GM12878 (cell line): Measurements from ENCODE around the gene ELK3. TPM values are rescaled to one million over a fixed set of nuclear protein-coding genes. Genes with fewer than 3 reads are reported as not detected.
A peak's percentile ranks its signal among the peaks of the same experiment; 100 is the strongest.

ENCODE experiments used
- ATAC-seq: fragments of 200-7000 bp; cut with Tn5 transposase; 3 replicates; pipeline ENCODE4 v1.9.1; 2020; ENCODE audit warnings: mild to moderate bottlenecking, moderate library complexity
- BruUV-seq: library from RNA; stranded (reverse); fragments of 400-500 nt; replicated peaks from 2 replicates; lab custom pipeline; 2021; lab: Mats Ljungman, UMichigan
- CTCF ChIA-PET: fragments of 300-600 bp; sonication (Branson Sonifier 250); formaldehyde crosslinking; extraction: SDS; loops from one replicate; lab custom pipeline; 2021; ENCODE audit warnings: inconsistent platforms; lab: Yijun Ruan, JAX
- POLR2A ChIA-PET: fragments of 350-600 bp; formaldehyde crosslinking; extraction: SDS; loops from one replicate; lab custom pipeline; 2021; ENCODE audit warnings: inconsistent platforms; lab: Charles Lee
- RAD21 ChIA-PET: fragments of 300-600 bp; sonication (Branson Sonifier 250); formaldehyde crosslinking; loops from one replicate; lab custom pipeline; 2023; ENCODE audit warnings: antibody characterized with exemption; ENCODE audit not compliant: unreplicated experiment; lab: Charles Lee
- SMC1A ChIA-PET: fragments of 300-600 bp; sonication (Branson Sonifier 250); formaldehyde crosslinking; loops from one replicate; lab custom pipeline; 2023; ENCODE audit not compliant: unreplicated experiment, uncharacterized antibody; lab: Charles Lee
- DNase-seq: peaks from one replicate; pipeline ENCODE4 v3.0.0-alpha.2; 2011; ENCODE audit warnings: low read depth, low spot score
- FAIRE-seq: peaks from 3 replicates; lab custom pipeline; 2011; peaks lifted over from hg19 to GRCh38; lab: Jason Lieb, UNC
- H2AFZ ChIP-seq: 2 replicates; pipeline ENCODE4 v1.6.0; 2011; ENCODE audit warnings: low read depth, low read length, control low read depth; ENCODE audit not compliant: control insufficient read depth
- H3K27ac ChIP-seq: 2 replicates; pipeline ENCODE4 v1.5.1; 2011; ENCODE audit warnings: control low read depth; ENCODE audit not compliant: control insufficient read depth, insufficient read depth
- H3K27me3 ChIP-seq, 2 experiments: replicated peaks in 1 of 2; 2 replicates each; pipeline versions ENCODE4 v1.6.0 to v1.6.1; 2011; ENCODE audit warnings: low read length in 1 of 2; ENCODE audit not compliant: control insufficient read depth in 2 of 2, insufficient read depth in 2 of 2
- H3K36me3 ChIP-seq, 2 experiments: 2 replicates each; pipeline ENCODE4 v1.5.1; 2011; ENCODE audit warnings: low read length in 1 of 2; ENCODE audit not compliant: control insufficient read depth in 2 of 2, insufficient read depth in 2 of 2
- H3K4me1 ChIP-seq: 2 replicates; pipeline ENCODE4 v1.6.1; 2011; ENCODE audit warnings: mild to moderate bottlenecking, low read length, moderate library complexity, mixed read lengths; ENCODE audit not compliant: control insufficient read depth, insufficient read depth
- H3K4me2 ChIP-seq: 2 replicates; pipeline ENCODE4 v1.6.0; 2011; ENCODE audit warnings: control low read depth; ENCODE audit not compliant: control insufficient read depth, insufficient read depth
- H3K4me3 ChIP-seq: fragments of 200-600 bp; sonication (generic); 2 replicates; pipeline ENCODE4 v1.5.1; 2016
- H3K79me2 ChIP-seq: 2 replicates; pipeline ENCODE4 v1.6.0; 2011; ENCODE audit warnings: low read length; ENCODE audit not compliant: control insufficient read depth, insufficient read depth
- H3K9ac ChIP-seq: 2 replicates; pipeline ENCODE4 v1.8.0; 2011; ENCODE audit warnings: low read length, control low read depth, mixed read lengths; ENCODE audit not compliant: control insufficient read depth, insufficient read depth
- H3K9me3 ChIP-seq: replicated peaks from 3 replicates; pipeline ENCODE4 v1.5.1; 2011; ENCODE audit warnings: mild to moderate bottlenecking, low read length; ENCODE audit not compliant: control insufficient read depth, insufficient read depth
- H4K20me1 ChIP-seq: 2 replicates; pipeline ENCODE4 v1.6.0; 2011; ENCODE audit not compliant: control insufficient read depth, insufficient read depth
- BRCA1 ChIP-seq: IDR thresholded peaks from 2 replicates; pipeline ENCODE4 v1.6.1; 2011; ENCODE audit warnings: low read depth, low read length, improper control_type of control experiment
- CBFB ChIP-seq: IDR thresholded peaks from 2 replicates; pipeline ENCODE4 v1.6.1; 2016; ENCODE audit warnings: antibody characterized with exemption, low read depth
- CREB1 ChIP-seq: IDR thresholded peaks from 2 replicates; pipeline ENCODE4 v1.6.1; 2012; ENCODE audit warnings: low read depth, mild to moderate bottlenecking, inconsistent platforms
- DPF2 ChIP-seq: fragments of 450-650 bp; IDR thresholded peaks from 2 replicates; pipeline ENCODE4 v1.6.1; 2017; ENCODE audit warnings: mild to moderate bottlenecking
- FOS ChIP-seq: IDR thresholded peaks from 3 replicates; pipeline ENCODE4 v1.6.1; 2011; ENCODE audit warnings: borderline replicate concordance; ENCODE audit not compliant: insufficient read length; ENCODE audit errors: extremely low read depth
- IKZF1 ChIP-seq: fragments of 450-650 bp; conservative IDR thresholded peaks from 2 replicates; pipeline ENCODE4 v1.6.1; 2017; ENCODE audit warnings: antibody characterized with exemption, mild to moderate bottlenecking
- NR2F1 ChIP-seq: fragments of 450-650 bp; conservative IDR thresholded peaks from 2 replicates; pipeline ENCODE4 v1.6.1; 2017; ENCODE audit warnings: mild to moderate bottlenecking
- PAX8 ChIP-seq: fragments of 450-650 bp; IDR thresholded peaks from 2 replicates; pipeline ENCODE4 v1.6.1; 2017; ENCODE audit warnings: mild to moderate bottlenecking, moderate library complexity
- POU2F2 ChIP-seq: IDR thresholded peaks from 3 replicates; pipeline ENCODE4 v1.6.1; 2011; ENCODE audit warnings: low read depth, mild to moderate bottlenecking, low read length, borderline replicate concordance
- RB1 ChIP-seq: fragments of 450-650 bp; formaldehyde crosslinking; IDR thresholded peaks from 2 replicates; pipeline ENCODE4 v1.6.1; 2017; ENCODE audit warnings: mild to moderate bottlenecking, borderline replicate concordance
- SMC3 ChIP-seq: IDR thresholded peaks from 2 replicates; pipeline ENCODE4 v1.6.1; 2011; ENCODE audit warnings: low read length, improper control_type of control experiment, borderline replicate concordance
- SP1 ChIP-seq: IDR thresholded peaks from one replicate; pipeline ENCODE4 v1.6.1; 2011; ENCODE audit warnings: low read depth, low read length
- TAF1 ChIP-seq: IDR thresholded peaks from 2 replicates; pipeline ENCODE4 v1.6.1; 2011; ENCODE audit warnings: mild to moderate bottlenecking, low read depth, low read length, borderline replicate concordance
- TCF7 ChIP-seq: IDR thresholded peaks from 2 replicates; pipeline ENCODE4 v1.6.1; 2014; ENCODE audit warnings: antibody characterized with exemption, borderline replicate concordance
- WGBS: methylation state at CpG from one replicate; pipeline ENCODE4 v1.1.6; 2016; ENCODE audit warnings: low lambda C conversion rate; ENCODE audit not compliant: insufficient replicate concordance, insufficient coverage; ENCODE audit errors: missing lambda C conversion rate; 5-methylcytosine and 5-hydroxymethylcytosine counted together
- in situ Hi-C: fragments of 300-500 bp; cut with MboI; formaldehyde crosslinking; loops from 9 replicates; pipeline ENCODE4 v1.14.3; 2018; ENCODE audit warnings: mixed read lengths
- intact Hi-C: fragments of 100-400 bp; cut with micrococcal nuclease; formaldehyde crosslinking; loops from one replicate; pipeline ENCODE4 v1.14.2; 2022; ENCODE audit not compliant: unreplicated experiment
- polyA plus RNA-seq, 11 experiments: library from polyadenylated mRNA; depleted of rRNA in 4 of 11; unstranded in 6 of 11; stranded (reverse) in 5 of 11; fragments of >200 nt; fragmentation: Nextera tagmentation in 4 of 11; fragmentation: Illumina TruSeq in 1 of 11; extraction: Ambion mirVana in 4 of 11; extraction: Trizol in 1 of 11; gene quantifications; 1 replicate in 1 of 11; 2 replicates in 10 of 11; pipeline versions ENCODE4 v1.2.1 to v1.2.3, GENCODE V29; 2011 to 2016; ENCODE audit warnings: inconsistent platforms in 2 of 11, missing spikeins in 2 of 11, low read depth in 1 of 11
- total RNA-seq, 4 experiments: library from RNA; depleted of rRNA in 3 of 4; stranded (reverse); fragments of >200 nt in 3 of 4; fragmentation: Illumina TruSeq in 1 of 4; extraction: Trizol in 1 of 4; gene quantifications; 2 replicates each; pipeline versions ENCODE4 v1.2.1 to v1.2.3, GENCODE V29; 2013 to 2021
- TF ChIP-seq, protein P1 (sequence below): fragments of 450-650 bp; formaldehyde crosslinking; IDR thresholded peaks from 2 replicates; pipeline ENCODE4 v1.5.0; 2022; ENCODE audit warnings: mild to moderate bottlenecking, missing genetic modification characterization

Gene ELK3
- total and polyA plus RNA-seq, 10 of the 15 experiments (the other 5 are each of a cell fraction or from before 2014, with no cell fraction given), result 0.37 to 4.8 (median 0.88) TPM

DNA sequence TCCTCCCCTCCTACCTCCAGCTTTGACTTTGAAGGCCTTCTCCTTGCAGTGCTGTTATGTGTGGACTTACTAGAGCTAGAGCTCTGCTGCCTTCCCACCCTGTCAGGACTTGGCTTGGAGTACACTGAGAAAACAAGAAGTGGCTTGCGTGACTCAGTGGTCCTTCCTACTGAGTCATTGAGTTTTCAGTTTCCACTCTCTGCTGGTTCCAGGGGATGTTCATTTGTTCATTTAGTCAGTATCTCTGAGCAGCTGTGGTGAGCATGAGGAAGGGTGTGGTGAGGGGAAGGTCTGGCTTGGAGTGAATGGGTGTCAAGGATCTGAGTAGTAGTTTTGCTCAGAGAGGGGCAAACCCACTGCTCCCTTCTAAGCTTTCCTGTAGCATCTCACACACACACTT is 17.2 kb upstream of the ELK3 start (continued):
- TF ChIP-seq, protein P1, sequence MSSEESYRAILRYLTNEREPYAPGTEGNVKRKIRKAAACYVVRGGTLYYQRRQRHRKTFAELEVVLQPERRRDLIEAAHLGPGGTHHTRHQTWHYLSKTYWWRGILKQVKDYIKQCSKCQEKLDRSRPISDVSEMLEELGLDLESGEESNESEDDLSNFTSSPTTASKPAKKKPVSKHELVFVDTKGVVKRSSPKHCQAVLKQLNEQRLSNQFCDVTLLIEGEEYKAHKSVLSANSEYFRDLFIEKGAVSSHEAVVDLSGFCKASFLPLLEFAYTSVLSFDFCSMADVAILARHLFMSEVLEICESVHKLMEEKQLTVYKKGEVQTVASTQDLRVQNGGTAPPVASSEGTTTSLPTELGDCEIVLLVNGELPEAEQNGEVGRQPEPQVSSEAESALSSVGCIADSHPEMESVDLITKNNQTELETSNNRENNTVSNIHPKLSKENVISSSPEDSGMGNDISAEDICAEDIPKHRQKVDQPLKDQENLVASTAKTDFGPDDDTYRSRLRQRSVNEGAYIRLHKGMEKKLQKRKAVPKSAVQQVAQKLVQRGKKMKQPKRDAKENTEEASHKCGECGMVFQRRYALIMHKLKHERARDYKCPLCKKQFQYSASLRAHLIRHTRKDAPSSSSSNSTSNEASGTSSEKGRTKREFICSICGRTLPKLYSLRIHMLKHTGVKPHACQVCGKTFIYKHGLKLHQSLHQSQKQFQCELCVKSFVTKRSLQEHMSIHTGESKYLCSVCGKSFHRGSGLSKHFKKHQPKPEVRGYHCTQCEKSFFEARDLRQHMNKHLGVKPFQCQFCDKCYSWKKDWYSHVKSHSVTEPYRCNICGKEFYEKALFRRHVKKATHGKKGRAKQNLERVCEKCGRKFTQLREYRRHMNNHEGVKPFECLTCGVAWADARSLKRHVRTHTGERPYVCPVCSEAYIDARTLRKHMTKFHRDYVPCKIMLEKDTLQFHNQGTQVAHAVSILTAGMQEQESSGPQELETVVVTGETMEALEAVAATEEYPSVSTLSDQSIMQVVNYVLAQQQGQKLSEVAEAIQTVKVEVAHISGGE (CRISPR knock-in tag), result no peak
- TF ChIP-seq BRCA1 (no peak), TCF7 (no peak), TAF1 (no peak), IKZF1 (no peak), PAX8 (no peak), RB1 (no peak), NR2F1 (no peak), POU2F2 (0 out of 3 replicates have a peak, but pooled peaks have one; percentile 24), FOS (no peak)

DNA sequence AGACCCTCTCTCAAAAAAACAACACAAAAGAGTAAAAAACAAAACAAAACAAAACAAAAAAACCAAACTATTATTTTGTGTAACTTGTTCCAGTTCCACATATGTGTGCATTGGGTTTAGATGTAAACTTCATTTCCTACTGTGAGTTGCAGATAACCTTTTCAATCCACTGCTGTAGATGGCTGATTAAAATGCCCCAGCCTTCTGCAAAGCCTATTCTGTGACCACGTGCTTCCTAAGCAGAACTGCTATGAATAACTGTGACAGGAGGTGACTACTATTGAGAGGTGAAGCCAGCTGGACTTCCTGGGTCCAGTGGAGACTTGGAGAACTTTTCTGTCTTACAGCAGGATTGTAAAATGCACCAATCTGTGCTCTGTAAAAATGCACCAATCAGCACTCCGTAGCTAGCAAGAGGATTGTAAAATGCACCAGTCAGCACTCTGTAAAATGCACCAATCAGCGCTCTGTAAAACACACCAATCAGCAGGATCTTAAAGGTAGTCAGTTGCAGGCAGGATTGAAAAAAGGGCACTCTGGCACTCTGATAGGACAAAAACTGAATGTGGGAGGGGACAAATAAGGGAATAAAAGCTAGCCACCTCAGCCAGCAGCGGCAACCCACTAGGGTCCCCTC is 10.3 kb upstream of the ELK3 start:
- in situ Hi-C loops, result no loop called here

More for the DNA sequence above, 10.3 kb upstream of the ELK3 start:
- no TSS peak for BruUV-seq
- Histone ChIP-seq H3K4me2 (no peak overlapping the region), H3K79me2 (no peaks in the 10 kb centered on the region), H4K20me1 (no peaks in the 10 kb centered on the region), H3K9me3 (no peaks in the 10 kb centered on the region; the same call in 2 of the 3 replicates), H3K9ac (no peak overlapping the region), H3K27me3 (peaks cover 0 to 7% of the 10 kb centered on the region in 2 experiments; a peak in 2 of 4 replicates)
- 56% methylated on average over 4 of the region's 4 CpGs for WGBS
- ATAC-seq, result no peak
- SMC1A ChIA-PET, result no interaction called here
- no peak for FAIRE-seq
- TF ChIP-seq SMC3, result no peak
- no peak for TF ChIP-seq CREB1
- TF ChIP-seq POU2F2, result no peak
- TF ChIP-seq CBFB, result no peak
- TF ChIP-seq SP1, result no peak
- no peak for TF ChIP-seq DPF2
- TF ChIP-seq, all 136 proteins: peak for 0
- Histone ChIP-seq H3K36me3 (no peaks in the 10 kb centered on the region), H3K27ac (no peak overlapping the region), H3K4me3 (no peak overlapping the region), H2AFZ (no peak overlapping the region), H3K4me1 (no peaks in the 10 kb centered on the region)
- intact Hi-C loops, result no loop called here
- DNase-seq, result no peak
- RAD21 ChIA-PET, result no interaction called here
- POLR2A ChIA-PET, result interaction anchor here (0.5 kb wide), 1 partner anchor 31 kb away, joined by 6 read pairs; no protein-coding TSS in a partner anchor
- CTCF ChIA-PET, result no interaction called here
